GM21526 (cell line): ENCODE data around the gene SOBP.
"Not testable (repeated sequence)": the region's sequence is repeated elsewhere in the genome, so short reads cannot be mapped to it uniquely, and the experiment has no call there.

Source experiments
- ATAC-seq: cut with Tn5 transposase; IDR thresholded peaks from one replicate; pipeline ENCODE4 v1.9.1; 2021; ENCODE audit warnings: moderate library complexity; ENCODE audit not compliant: unreplicated experiment, low FRiP score

Gene SOBP

GRCh38 chr6:107489636-107490565 is at the start of gene SOBP:
Gene SOBP (plus strand): TSS chr6:107490117. CDS start chr6:107490617, 500 bp downstream.
- peak; percentile 55 for ATAC-seq

DNA sequence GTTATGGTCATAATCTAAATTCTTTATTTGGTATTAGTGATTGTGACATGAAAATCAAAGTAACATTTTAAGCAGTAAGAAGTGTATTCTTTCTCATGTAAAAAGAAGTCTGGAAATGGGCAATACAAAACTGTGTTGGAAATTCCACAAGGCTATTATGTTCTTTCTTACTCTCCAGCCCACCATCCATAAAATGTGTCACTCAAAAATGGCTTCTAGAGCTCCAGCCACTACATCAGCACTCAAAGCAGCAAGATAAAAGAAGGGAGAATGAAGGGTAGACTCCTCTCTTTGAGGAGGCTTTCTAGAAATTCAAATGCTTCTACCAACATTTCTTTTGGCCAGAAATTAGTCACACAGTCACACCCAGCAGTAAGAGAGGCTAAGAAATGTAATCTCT is 49.0 kb upstream of the SOBP start:
- ATAC-seq, result no peak

- no peak for ATAC-seq
Observed at GRCh38 chr6:107441682-107442081, 48.2 kb upstream of the SOBP start.

GRCh38 chr6:107442938-107443607 is 46.8 kb upstream of the SOBP start:
- no peak for ATAC-seq

GRCh38 chr6:107443608-107444267 is 46.2 kb upstream of the SOBP start:
- ATAC-seq, result no peak

GRCh38 chr6:107444277-107444676 is 45.6 kb upstream of the SOBP start:
- no peak for ATAC-seq

DNA sequence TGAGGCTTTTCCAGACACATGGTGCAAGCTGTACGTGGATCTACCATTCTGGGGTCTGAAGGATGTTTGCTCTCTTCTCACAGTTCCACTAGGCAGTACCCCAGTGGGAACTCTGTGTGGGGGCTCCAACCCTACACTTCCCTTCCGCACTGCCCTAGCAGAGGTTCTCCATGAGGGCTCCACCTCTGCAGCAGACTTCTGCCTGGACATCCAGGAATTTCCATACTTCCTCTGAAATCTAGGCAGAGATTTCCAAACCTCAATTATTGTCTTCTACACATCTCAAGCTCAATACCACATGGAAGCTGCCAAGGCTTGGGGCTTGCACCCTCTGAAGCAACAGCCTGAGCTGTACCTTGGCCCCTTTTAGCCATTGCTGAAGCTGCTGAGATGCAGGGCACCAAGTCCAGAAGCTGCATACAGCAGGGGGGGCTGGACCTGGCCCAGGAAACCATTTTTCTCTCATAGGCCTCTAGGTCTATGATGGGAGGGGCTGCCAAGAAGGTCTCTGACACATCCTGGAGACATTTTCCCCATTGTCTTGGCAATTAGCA is 42.2 kb upstream of the SOBP start:
- no peak for ATAC-seq

GRCh38 chr6:107448776-107449175 is 41.1 kb upstream of the SOBP start:
- no peak for ATAC-seq

DNA sequence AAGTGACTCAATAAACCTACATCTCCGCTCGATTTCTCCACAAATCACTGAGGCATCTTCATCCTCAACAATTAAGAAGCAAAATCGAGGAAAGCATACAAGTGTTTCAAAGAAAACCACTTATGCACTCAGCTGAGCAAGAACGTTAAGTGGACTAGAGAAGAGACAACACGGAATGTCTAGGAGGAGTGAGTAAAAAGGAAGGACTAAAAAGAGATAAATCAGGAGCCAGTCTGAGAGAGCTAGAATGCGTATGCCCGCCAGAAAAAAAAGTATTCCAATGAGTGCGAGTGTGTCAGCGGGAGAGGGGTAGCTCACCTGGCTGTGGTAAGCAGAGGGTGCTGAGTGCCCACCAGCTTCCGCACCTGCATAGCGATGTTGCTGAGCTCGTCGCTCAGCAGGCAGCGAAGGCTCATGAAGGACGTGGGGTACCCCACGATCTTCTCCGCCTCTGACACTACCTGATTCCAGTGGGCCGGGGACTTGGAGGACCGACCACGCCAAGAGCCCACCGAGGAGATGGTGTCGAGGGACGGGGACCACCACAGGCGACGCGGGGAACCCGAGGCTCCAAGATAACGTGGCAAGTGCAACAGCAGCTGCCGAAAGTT is 31.1 kb upstream of the SOBP start:
- peak; percentile 30 for ATAC-seq

DNA sequence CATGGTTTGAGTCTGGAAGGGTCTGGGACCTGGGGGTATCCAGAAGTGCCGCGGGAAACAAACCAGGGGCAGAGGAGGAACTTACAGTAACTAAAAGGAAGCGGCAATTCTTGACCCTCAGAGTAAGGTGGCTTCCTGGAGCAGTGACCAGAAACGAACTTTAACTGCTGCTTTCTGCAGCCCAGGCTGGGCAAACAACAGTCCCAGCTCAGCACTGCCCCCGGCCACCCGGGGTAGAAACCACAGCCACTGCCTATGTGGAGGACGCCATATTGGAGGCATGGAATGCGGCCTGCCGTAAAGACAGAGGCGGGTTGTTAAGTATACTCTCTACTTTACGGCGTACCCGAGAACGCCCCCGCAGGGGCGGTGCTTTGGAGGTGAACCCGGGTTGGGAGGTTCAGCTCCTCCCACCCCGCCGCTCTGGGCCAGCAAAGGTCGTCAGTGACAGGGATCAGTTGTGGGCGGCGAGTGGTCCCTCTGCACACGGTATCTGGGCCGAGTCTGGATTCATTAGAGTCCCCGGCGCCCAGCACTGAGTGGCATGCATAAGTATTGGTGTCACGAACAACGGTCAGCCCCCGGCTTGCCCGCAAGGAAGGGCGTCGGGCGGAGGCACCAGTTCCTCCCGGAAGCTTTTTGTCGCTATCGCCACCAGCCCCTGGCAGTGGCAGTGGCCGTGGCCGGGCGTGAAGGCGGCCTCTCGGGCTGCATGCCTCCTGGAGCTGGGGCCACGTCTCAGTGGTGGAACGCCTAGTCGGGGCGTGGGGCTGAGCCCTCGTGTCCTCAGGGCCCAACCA is 30.4 kb upstream of the SOBP start, which contains the start of gene PDSS2:
Gene PDSS2, minus strand, starts transcription at position 282 of the 800 bp plus-strand sequence. Its CDS starts 279 bp downstream, at position 3.
- ATAC-seq, result peak; percentile 93

GRCh38 chr6:107460083-107460631 is 29.8 kb upstream of the SOBP start:
- ATAC-seq, result no peak

DNA sequence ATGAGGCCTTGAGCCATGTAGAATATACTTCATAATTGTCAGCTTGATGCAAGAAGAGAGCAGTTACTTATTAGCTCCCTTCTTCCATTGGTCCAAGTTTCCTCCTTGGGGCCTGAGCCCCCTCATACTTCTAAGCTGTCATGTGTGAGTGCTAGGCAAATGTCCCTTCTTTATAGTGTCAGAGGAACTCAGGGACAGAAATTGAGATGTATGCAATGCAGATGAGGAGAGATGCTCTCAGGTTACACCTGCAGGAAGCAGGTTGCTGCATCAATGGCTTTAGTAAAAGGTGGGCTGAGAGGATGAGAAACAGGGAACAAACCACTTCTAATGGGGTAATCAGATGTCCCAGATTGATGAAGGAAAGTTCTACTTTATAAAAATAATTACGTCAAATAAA is 23.9 kb upstream of the SOBP start:
- no peak for ATAC-seq

- ATAC-seq, result no peak
Observed at GRCh38 chr6:107470364-107470763, 19.6 kb upstream of the SOBP start.

GRCh38 chr6:107473660-107474059 is 16.3 kb upstream of the SOBP start:
- ATAC-seq, result no peak

- not testable (repeated sequence) for ATAC-seq
Observed at GRCh38 chr6:107475360-107475759, 14.6 kb upstream of the SOBP start.

DNA sequence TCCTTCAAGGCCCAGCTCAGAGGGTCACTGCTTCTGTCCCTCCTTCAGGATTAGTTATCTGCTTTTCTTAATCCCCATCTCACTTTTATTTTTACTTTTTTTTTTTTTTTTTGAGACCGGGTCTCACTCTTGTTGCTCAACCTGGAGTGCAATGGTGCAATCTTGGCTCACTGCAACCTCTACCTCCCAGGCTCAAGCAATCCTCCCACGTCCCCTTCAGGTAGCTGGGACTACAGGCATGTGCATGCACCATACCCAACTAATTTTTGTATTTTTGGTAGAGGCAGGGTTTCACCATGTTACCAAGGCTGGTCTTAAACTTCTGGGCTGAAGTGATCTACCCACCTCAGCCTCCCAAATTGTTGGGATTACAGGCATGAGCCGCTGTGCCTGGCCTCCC is 14.1 kb upstream of the SOBP start:
- not testable (repeated sequence) for ATAC-seq

DNA sequence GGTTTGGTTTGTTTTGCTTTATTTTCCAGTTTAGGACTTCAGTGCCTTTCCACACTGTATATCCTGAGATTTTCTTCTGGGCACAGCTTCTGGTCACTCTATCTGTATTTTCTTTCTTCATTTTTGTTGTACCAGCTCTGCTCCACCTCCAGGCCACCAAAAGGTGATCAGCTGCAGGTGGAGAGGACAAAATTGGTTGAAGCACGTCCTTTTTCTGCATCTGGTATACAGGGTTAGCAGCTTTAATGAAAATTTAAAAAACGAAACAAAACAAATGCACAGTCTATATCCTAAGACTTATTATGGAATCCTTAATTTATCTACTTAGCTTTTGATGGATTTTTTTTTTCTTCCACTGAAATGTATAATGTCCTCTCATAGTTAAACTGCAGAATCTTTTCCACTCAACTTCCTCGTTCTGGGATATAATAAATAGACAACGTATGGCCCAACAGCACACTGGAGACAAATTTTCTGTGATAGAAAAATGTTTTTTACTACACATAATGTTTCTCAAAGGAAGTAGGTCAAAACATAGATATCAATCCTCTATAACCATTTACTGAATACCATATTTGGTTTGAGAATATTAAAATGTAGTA is 10.7 kb upstream of the SOBP start:
- ATAC-seq, result no peak

GRCh38 chr6:107485157-107485556 is 4.8 kb upstream of the SOBP start:
- no peak for ATAC-seq
